IMR-90 (cell line): ENCODE measurements around the gene MSMP. TPM values are rescaled to one million over a fixed set of nuclear protein-coding genes. Genes with fewer than 3 reads are reported as not detected.

Experiments used
- ATAC-seq: fragments of 200-7000 bp; cut with Tn5 transposase; 2 replicates; pipeline ENCODE4 v1.9.1; 2020; ENCODE audit warnings: low read depth, mild to moderate bottlenecking, moderate library complexity
- BruUV-seq: library from RNA; stranded (reverse); fragments of 400-500 nt; replicated peaks from 2 replicates; lab custom pipeline; 2021; lab: Mats Ljungman, UMichigan
- CTCF ChIA-PET: fragments of 300-600 bp; formaldehyde crosslinking; extraction: SDS; loops from one replicate; lab custom pipeline; 2021; ENCODE audit warnings: antibody characterized with exemption; lab: Yijun Ruan, JAX
- POLR2A ChIA-PET: fragments of 300-600 bp; sonication (Branson Sonifier 250); formaldehyde crosslinking; loops from one replicate; lab custom pipeline; 2022; ENCODE audit warnings: antibody characterized with exemption; ENCODE audit not compliant: unreplicated experiment; lab: Charles Lee
- DNase-seq: peaks from one replicate; pipeline ENCODE4 v3.0.0; 2013
- H2AFZ ChIP-seq: replicated peaks from 2 replicates; pipeline ENCODE3; 2013; ENCODE audit warnings: low read length, mild to moderate bottlenecking; ENCODE audit not compliant: poor library complexity
- H2AK5ac ChIP-seq: 2 replicates; pipeline ENCODE4 v1.6.1; 2013; ENCODE audit warnings: low read depth, low read length, inconsistent platforms
- H2AK9ac ChIP-seq: replicated peaks from 2 replicates; pipeline ENCODE3; 2013; ENCODE audit warnings: mild to moderate bottlenecking, low read depth, low read length, moderate library complexity; ENCODE audit not compliant: poor library complexity
- H2BK120ac ChIP-seq: 2 replicates; pipeline ENCODE4 v1.6.1; 2013; ENCODE audit warnings: low read depth, low read length, inconsistent platforms
- H2BK15ac ChIP-seq: 3 replicates; pipeline ENCODE4 v1.6.1; 2013; ENCODE audit warnings: low read depth, low read length, inconsistent platforms
- H2BK20ac ChIP-seq: 2 replicates; pipeline ENCODE4 v1.6.1; 2013; ENCODE audit warnings: low read depth, mild to moderate bottlenecking, inconsistent platforms, low read length, moderate library complexity
- H2BK5ac ChIP-seq: 2 replicates; pipeline ENCODE4 v1.6.1; 2013; ENCODE audit warnings: mild to moderate bottlenecking, low read depth, low read length, inconsistent platforms; ENCODE audit not compliant: poor library complexity, severe bottlenecking
- H3K14ac ChIP-seq: replicated peaks from 2 replicates; pipeline ENCODE4 v1.6.1; 2013; ENCODE audit warnings: low read depth, low read length, inconsistent platforms
- H3K18ac ChIP-seq: 2 replicates; pipeline ENCODE4 v1.6.1; 2013; ENCODE audit warnings: low read depth, low read length, control low read depth
- H3K23ac ChIP-seq: 2 replicates; pipeline ENCODE4 v1.6.1; 2013; ENCODE audit warnings: low read depth, low read length, inconsistent platforms
- H3K27ac ChIP-seq: 2 replicates; pipeline ENCODE4 v1.5.1; 2013; ENCODE audit warnings: mild to moderate bottlenecking, control low read depth, low read length; ENCODE audit not compliant: insufficient read depth
- H3K27me3 ChIP-seq: 2 replicates; pipeline ENCODE4 v1.6.1; 2013; ENCODE audit warnings: low read length; ENCODE audit not compliant: control insufficient read depth, insufficient read depth
- H3K36me3 ChIP-seq: 2 replicates; pipeline ENCODE4 v1.6.1; 2013; ENCODE audit warnings: low read length, mixed read lengths; ENCODE audit not compliant: control insufficient read depth, insufficient read depth
- H3K4ac ChIP-seq: 2 replicates; pipeline ENCODE4 v1.6.1; 2013; ENCODE audit warnings: low read depth, low read length, inconsistent platforms
- H3K4me1 ChIP-seq: 2 replicates; pipeline ENCODE4 v1.6.1; 2013; ENCODE audit warnings: low read length, mixed read lengths; ENCODE audit not compliant: control insufficient read depth, insufficient read depth
- H3K4me2 ChIP-seq: 2 replicates; pipeline ENCODE4 v1.6.1; 2013; ENCODE audit warnings: low read depth, mild to moderate bottlenecking, control low read depth, low read length, moderate library complexity
- H3K4me3 ChIP-seq: 2 replicates; pipeline ENCODE4 v1.5.1; 2013; ENCODE audit warnings: low read depth, mild to moderate bottlenecking, control low read depth, low read length, moderate library complexity; ENCODE audit not compliant: insufficient read depth
- H3K56ac ChIP-seq: 2 replicates; pipeline ENCODE4 v1.6.1; 2013; ENCODE audit warnings: low read length, inconsistent platforms; ENCODE audit not compliant: insufficient read depth; ENCODE audit errors: extremely low read depth
- H3K79me1 ChIP-seq, 2 experiments: 2 replicates each; pipeline ENCODE4 v1.6.1; 2013; ENCODE audit warnings: low read length in 2 of 2, inconsistent platforms in 1 of 2, low read depth in 1 of 2
- H3K9ac ChIP-seq: 2 replicates; pipeline ENCODE4 v1.6.1; 2013; ENCODE audit warnings: low read depth, low read length, control low read depth
- H3K9me1 ChIP-seq: 2 replicates; pipeline ENCODE4 v1.6.1; 2013; ENCODE audit warnings: low read length, inconsistent platforms; ENCODE audit not compliant: insufficient read depth
- H3K9me3 ChIP-seq: 2 replicates; pipeline ENCODE4 v1.6.1; 2013; ENCODE audit warnings: low read length; ENCODE audit not compliant: control insufficient read depth, insufficient read depth
- H4K20me1 ChIP-seq: 2 replicates; pipeline ENCODE4 v1.6.1; 2013; ENCODE audit warnings: low read length, inconsistent platforms; ENCODE audit not compliant: insufficient read depth
- H4K5ac ChIP-seq: 2 replicates; pipeline ENCODE4 v1.6.1; 2013; ENCODE audit warnings: mild to moderate bottlenecking, low read depth, low read length, control low read depth
- H4K8ac ChIP-seq, 2 experiments: 2 replicates each; pipeline ENCODE4 v1.6.1; 2013; ENCODE audit warnings: low read depth in 2 of 2, low read length in 2 of 2, control low read depth in 1 of 2, inconsistent platforms in 1 of 2
- H4K91ac ChIP-seq: 2 replicates; pipeline ENCODE4 v1.6.1; 2013; ENCODE audit warnings: low read depth, low read length, inconsistent platforms; ENCODE audit not compliant: insufficient read depth
- CHD1 ChIP-seq: IDR thresholded peaks from 2 replicates; pipeline ENCODE4 v1.6.1; 2012; ENCODE audit warnings: low read depth, low read length, improper control_type of control experiment
- RAD21 ChIP-seq: IDR thresholded peaks from 2 replicates; pipeline ENCODE4 v1.6.1; 2012; ENCODE audit warnings: low read length, improper control_type of control experiment
- RCOR1 ChIP-seq: IDR thresholded peaks from 2 replicates; pipeline ENCODE4 v1.6.1; 2012; ENCODE audit warnings: mild to moderate bottlenecking, low read length, improper control_type of control experiment; ENCODE audit not compliant: insufficient replicate concordance
- WGBS, 2 experiments: methylation state at CpG; one replicate each; pipeline versions ENCODE4 v1.1.5 to v1.1.7; 2013; ENCODE audit warnings: missing lambda C conversion rate in 2 of 2; ENCODE audit not compliant: insufficient read length in 1 of 2; ENCODE audit errors: extremely low coverage in 2 of 2; 5-methylcytosine and 5-hydroxymethylcytosine counted together
- dilution Hi-C: fragments of 300-500 bp; cut with HindIII; formaldehyde crosslinking; loops from one replicate; pipeline ENCODE4 v1.14.3; 2018; ENCODE audit warnings: low sequenced_read_pairs; ENCODE audit not compliant: unreplicated experiment
- in situ Hi-C: fragments of 300-500 bp; cut with MboI; formaldehyde crosslinking; loops from 3 replicates; pipeline ENCODE4 v1.14.3; 2019; ENCODE audit warnings: low sequenced_read_pairs, inconsistent platforms, mixed read lengths
- intact Hi-C: fragments of 100-400 bp; cut with micrococcal nuclease; formaldehyde crosslinking; loops from 2 replicates; pipeline ENCODE4 v1.10.0; 2022
- polyA plus RNA-seq, 3 experiments: library from polyadenylated mRNA; depleted of rRNA; stranded (reverse); fragments of >200 nt; gene quantifications; 2 replicates each; pipeline ENCODE4 v1.2.3, GENCODE V29; 2012; ENCODE audit warnings: low replicate concordance in 1 of 3
- total RNA-seq: library from RNA; depleted of rRNA; stranded (reverse); fragments of >200 nt; gene quantifications from 2 replicates; pipeline ENCODE4 v1.2.3, GENCODE V29; 2012

Gene MSMP
- total and polyA plus RNA-seq, 2 of the 4 experiments (the other 2 are of a cell fraction) = not detected

- TF ChIP-seq RCOR1 = no peak
These were observed 36.8 kb downstream of the MSMP start (continued) for GRCh38 chr9:35717132-35717870.

GRCh38 chr9:35716230-35716629 is 37.8 kb downstream of the MSMP start:
- in situ Hi-C loops (no loop called here), dilution Hi-C loops (no loop called here), intact Hi-C loops (no loop called here)
- Histone ChIP-seq H2AFZ (no peak overlapping the region), H3K9ac (no peak overlapping the region), H3K18ac (no peak overlapping the region), H3K4ac (no peak overlapping the region), H2AK9ac (no peak overlapping the region), H3K4me2 (no peak overlapping the region), H3K4me3 (no peak overlapping the region), H2AK5ac (no peak overlapping the region), H3K9me3 (no peaks in the 10 kb centered on the region), H4K8ac (no peak overlapping the region), H3K79me1 (peaks cover 40 to 75% of the 10 kb centered on the region in 2 experiments), H3K56ac (no peak overlapping the region), H2BK5ac (no peak overlapping the region), H4K91ac (no peak overlapping the region), H3K27ac (no peak overlapping the region), H3K4me1 (no peaks in the 10 kb centered on the region), H3K9me1 (no peaks in the 10 kb centered on the region; the same call in 1 of the 2 replicates), H3K27me3 (no peaks in the 10 kb centered on the region), H3K14ac (no peak overlapping the region), H2BK120ac (no peak overlapping the region), H3K23ac (no peak overlapping the region; the same call in 1 of the 2 replicates), H4K20me1 (peaks cover 35% of the 10 kb centered on the region), H4K5ac (no peak overlapping the region), H3K36me3 (peaks cover 89% of the 10 kb centered on the region), H2BK15ac (no peak overlapping the region), H2BK20ac (no peak overlapping the region)
- TF ChIP-seq RAD21 (no peak), CHD1 (no peak)
- ATAC-seq (peak; percentile 31), DNase-seq (no peak)
- POLR2A ChIA-PET = interaction anchor here (1.5 kb wide), 1 partner anchor 12 kb away, joined by 5 read pairs; no protein-coding TSS in a partner anchor
- BruUV-seq = no TSS peak
- 94% methylated on average over 2 of the region's 4 CpGs; no CpG with 5 or more reads in 1 of the 2 experiments for WGBS, 2 experiments
- CTCF ChIA-PET = interaction anchor here (1.8 kb wide), 1 partner anchor 20 kb away, joined by 6 read pairs; no protein-coding TSS in a partner anchor
